Breast epithelium (tissue), 3 donors: Measurements from ENCODE around the gene TUBA3E.
"Not testable (repeated sequence)": the region's sequence is repeated elsewhere in the genome, so short reads cannot be mapped to it uniquely, and the experiment has no call there.

Experiments used
- POLR2A ChIP-seq: fragments of 450-650 bp; IDR thresholded peaks from one replicate; pipeline ENCODE4 v1.6.1; 2016; ENCODE audit warnings: antibody characterized with exemption, mild to moderate bottlenecking, moderate library complexity
- TF ChIP-seq, protein P1 (sequence below), 3 donors: fragments of 450-650 bp; IDR thresholded peaks; one replicate each; pipeline ENCODE4 v1.5.1; 2016 to 2017; ENCODE audit warnings: antibody characterized with exemption in 3 of 3, mild to moderate bottlenecking in 3 of 3, moderate library complexity in 3 of 3

DNA sequence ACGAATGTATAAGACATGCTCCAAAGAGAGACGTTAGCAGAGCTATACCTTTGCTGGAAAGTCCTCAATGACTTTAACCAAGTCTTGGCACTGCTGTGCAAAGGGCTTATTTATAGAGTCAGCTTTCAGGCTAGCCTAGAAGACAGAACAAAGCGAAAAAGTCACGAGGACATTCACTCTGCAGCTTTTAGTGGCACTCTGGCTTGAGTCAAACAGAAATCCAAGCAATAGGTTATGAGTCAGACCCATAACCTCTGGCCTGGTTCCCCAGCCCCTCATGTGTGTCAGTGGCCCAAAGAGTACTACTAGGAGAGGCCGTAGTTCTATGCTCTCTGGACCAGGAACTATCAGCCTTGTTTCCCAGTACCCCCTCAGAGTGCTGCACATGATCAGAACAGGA, 23.4 kb downstream of the TUBA3E start:
- TF ChIP-seq, protein P1, sequence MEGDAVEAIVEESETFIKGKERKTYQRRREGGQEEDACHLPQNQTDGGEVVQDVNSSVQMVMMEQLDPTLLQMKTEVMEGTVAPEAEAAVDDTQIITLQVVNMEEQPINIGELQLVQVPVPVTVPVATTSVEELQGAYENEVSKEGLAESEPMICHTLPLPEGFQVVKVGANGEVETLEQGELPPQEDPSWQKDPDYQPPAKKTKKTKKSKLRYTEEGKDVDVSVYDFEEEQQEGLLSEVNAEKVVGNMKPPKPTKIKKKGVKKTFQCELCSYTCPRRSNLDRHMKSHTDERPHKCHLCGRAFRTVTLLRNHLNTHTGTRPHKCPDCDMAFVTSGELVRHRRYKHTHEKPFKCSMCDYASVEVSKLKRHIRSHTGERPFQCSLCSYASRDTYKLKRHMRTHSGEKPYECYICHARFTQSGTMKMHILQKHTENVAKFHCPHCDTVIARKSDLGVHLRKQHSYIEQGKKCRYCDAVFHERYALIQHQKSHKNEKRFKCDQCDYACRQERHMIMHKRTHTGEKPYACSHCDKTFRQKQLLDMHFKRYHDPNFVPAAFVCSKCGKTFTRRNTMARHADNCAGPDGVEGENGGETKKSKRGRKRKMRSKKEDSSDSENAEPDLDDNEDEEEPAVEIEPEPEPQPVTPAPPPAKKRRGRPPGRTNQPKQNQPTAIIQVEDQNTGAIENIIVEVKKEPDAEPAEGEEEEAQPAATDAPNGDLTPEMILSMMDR (IDR thresholded peaks at IDR 0.05) = not testable (repeated sequence)
- TF ChIP-seq POLR2A = not testable (repeated sequence)
